Astrocyte of the cerebellum (primary cell): Measurements from ENCODE around the gene CCAR1.

ENCODE experiments used
- DNase-seq: peaks from one replicate; pipeline ENCODE4 v3.0.0-alpha.2; 2011; ENCODE audit warnings: low read depth
- H3K4me3 ChIP-seq: 2 replicates; pipeline ENCODE4 v1.5.1; 2011; ENCODE audit warnings: mild to moderate bottlenecking, low read depth, low read length, moderate library complexity
- in situ Hi-C: cut with HindIII; loops from 2 replicates; pipeline ENCODE4 v1.10.0; 2017; ENCODE audit warnings: low sequenced_read_pairs
- TF ChIP-seq, protein P1 (sequence below): IDR thresholded peaks from 2 replicates; pipeline ENCODE4 v1.5.1; 2012; ENCODE audit warnings: low read length, low read depth, moderate library complexity, mild to moderate bottlenecking; ENCODE audit errors: missing control alignments

The CCAR1 gene

DNA sequence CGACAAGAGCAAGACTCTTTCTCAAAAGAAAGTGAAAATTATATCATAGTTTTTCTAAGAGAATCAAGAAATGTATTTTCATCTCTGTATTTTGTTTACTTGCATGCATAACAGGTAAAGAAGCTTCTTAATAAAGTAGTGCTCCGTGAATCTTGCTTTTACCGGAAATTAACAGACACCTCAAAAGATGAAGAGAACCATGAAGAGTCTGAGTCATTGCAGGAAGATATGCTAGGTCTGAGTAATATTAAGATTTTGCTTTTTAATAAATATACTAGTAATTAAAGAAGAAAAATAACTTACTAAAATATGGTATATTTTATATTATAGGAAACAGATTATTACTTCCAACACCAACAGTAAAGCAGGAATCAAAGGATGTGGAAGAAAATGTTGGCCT lies 66.8 kb downstream of the CCAR1 start:
- TF ChIP-seq, protein P1, sequence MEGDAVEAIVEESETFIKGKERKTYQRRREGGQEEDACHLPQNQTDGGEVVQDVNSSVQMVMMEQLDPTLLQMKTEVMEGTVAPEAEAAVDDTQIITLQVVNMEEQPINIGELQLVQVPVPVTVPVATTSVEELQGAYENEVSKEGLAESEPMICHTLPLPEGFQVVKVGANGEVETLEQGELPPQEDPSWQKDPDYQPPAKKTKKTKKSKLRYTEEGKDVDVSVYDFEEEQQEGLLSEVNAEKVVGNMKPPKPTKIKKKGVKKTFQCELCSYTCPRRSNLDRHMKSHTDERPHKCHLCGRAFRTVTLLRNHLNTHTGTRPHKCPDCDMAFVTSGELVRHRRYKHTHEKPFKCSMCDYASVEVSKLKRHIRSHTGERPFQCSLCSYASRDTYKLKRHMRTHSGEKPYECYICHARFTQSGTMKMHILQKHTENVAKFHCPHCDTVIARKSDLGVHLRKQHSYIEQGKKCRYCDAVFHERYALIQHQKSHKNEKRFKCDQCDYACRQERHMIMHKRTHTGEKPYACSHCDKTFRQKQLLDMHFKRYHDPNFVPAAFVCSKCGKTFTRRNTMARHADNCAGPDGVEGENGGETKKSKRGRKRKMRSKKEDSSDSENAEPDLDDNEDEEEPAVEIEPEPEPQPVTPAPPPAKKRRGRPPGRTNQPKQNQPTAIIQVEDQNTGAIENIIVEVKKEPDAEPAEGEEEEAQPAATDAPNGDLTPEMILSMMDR, result no peak
- no peak for DNase-seq
- H3K4me3 ChIP-seq, result no peak overlapping the region
- in situ Hi-C loops, result no loop called here

DNA sequence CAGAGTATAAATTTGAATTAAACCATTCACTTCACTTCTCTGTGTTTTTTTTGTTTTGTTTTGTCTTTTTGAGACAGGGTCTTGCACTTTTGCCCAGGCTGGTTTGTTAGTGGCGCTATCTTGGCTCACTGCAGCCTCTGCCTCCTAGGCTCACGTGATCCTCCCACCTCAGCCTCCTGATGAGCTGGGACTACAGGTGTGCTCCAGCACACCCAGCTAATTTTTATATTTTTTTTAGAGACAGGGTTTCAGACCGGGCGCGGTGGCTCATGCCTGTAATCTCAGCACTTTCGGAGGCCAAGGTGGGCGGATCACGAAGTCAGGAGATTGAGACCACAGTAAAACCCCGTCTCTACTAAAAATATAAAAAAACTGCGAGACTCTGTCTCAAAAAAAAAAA lies 69.4 kb downstream of the CCAR1 start:
- DNase-seq, result no peak
- no peak overlapping the region for H3K4me3 ChIP-seq
- TF ChIP-seq, protein P1, result no peak
- in situ Hi-C loops, result no loop called here

DNA sequence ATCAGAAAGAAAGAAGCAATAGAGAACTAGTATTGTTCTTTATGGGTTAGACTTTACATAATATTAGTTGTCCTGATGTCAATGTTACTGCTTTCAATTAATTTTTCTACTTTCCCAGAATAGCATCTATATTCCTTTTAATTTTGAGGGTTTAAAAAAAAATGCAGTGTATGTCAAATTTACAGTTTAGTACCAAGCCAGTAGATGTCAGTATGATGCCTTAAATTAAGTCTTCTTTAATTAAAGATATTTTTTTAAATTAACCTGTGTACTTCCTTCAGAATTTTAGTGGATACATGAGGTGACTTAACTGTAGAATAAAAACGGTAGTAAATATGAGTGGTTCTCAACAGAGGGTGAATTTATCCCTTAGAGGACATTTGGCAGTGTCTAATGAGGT lies 71.1 kb downstream of the CCAR1 start:
- in situ Hi-C loops, result no loop called here
- TF ChIP-seq, protein P1, result no peak
- no peak overlapping the region for H3K4me3 ChIP-seq
- no peak for DNase-seq

DNA sequence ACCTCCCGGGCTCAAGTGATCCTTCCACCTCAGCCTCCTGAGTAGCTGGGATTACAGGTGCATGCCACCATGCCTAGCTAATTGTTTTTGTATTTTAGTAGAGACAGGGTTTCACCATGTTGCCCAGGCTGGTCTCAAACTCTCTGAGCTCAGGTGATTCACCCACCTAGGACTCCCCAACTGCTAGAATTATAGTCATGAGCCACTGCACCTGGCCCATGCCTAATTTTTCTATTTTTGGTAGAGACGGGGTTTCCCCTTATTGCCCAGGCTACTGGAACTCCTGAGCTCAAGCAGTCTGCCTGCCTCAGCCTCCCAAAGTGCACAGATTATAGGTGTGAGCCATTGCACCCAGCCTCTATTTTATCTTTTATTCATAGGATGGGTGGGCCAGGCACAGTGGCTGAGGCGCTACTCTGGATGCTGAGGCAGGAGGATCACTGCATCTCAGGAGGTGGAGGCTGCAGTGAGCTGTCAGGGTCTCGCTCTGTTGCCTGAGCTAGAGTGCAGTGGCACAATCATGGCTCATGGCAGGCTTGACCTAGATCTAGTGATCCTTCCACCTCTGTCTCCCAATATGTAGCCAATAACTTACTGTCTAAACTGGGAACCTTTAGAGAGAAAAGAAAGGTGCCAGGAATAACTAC lies 75.0 kb downstream of the CCAR1 start:
- no peak for DNase-seq
- H3K4me3 ChIP-seq, result no peak overlapping the region
- in situ Hi-C loops, result no loop called here
- TF ChIP-seq, protein P1, result no peak

DNA sequence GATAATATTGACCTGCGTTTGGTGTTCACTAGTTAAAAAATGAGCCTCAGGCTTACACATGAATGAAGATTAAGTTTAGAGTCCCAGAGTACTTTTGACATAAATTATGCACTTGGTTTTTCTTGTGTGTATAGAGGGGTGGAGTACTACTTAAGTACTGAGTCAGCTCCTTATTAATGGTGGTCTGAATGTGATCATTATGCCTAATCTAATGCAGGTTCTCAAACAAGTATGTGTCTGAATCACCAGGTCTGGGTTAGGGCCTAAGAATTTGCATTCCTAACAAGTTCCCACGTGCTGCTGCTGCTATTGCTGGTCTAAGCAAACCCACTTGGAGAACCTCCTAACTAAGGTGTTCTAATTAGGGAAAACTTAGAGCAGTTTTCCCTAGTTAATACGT lies 75.6 kb downstream of the CCAR1 start:
- no peak for DNase-seq
- in situ Hi-C loops, result no loop called here

DNA sequence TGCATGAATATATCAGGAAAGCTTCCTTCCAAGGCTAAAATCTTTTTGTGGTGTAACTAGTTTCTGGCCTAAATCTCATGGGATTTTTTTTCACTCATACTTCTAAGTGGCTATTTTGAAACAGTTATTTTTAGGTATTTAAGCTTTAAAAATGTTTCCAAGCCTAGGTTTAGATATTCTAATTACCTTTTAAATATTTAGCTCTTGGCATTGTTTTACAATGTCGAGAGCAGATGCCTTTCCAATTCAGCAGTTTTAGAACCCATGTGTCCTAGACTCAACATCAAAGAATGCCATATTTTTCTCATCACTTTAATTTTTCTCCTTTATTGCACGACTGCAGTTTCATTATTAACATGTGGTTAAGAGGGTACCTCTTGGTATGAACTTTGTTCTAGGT lies 79.2 kb downstream of the CCAR1 start:
- in situ Hi-C loops, result no loop called here
- TF ChIP-seq, protein P1, result no peak
- DNase-seq, result no peak

More for the DNA sequence above, 75.6 kb downstream of the CCAR1 start:
- TF ChIP-seq, protein P1, result no peak
- H3K4me3 ChIP-seq, result no peak overlapping the region

More for the DNA sequence above, 79.2 kb downstream of the CCAR1 start:
- no peak overlapping the region for H3K4me3 ChIP-seq
